GM21723 (cell line): Measurements from ENCODE around the gene KLF6.
A peak's percentile ranks its signal among the peaks of the same experiment; 100 is the strongest.

Source experiments
- ATAC-seq: cut with Tn5 transposase; IDR thresholded peaks from one replicate; pipeline ENCODE4 v1.9.1; 2021; ENCODE audit warnings: mild to moderate bottlenecking, moderate library complexity; ENCODE audit not compliant: unreplicated experiment

Gene KLF6

GRCh38 chr10:3758491-3758970 lies 26.5 kb downstream of the KLF6 start:
- no peak for ATAC-seq

DNA sequence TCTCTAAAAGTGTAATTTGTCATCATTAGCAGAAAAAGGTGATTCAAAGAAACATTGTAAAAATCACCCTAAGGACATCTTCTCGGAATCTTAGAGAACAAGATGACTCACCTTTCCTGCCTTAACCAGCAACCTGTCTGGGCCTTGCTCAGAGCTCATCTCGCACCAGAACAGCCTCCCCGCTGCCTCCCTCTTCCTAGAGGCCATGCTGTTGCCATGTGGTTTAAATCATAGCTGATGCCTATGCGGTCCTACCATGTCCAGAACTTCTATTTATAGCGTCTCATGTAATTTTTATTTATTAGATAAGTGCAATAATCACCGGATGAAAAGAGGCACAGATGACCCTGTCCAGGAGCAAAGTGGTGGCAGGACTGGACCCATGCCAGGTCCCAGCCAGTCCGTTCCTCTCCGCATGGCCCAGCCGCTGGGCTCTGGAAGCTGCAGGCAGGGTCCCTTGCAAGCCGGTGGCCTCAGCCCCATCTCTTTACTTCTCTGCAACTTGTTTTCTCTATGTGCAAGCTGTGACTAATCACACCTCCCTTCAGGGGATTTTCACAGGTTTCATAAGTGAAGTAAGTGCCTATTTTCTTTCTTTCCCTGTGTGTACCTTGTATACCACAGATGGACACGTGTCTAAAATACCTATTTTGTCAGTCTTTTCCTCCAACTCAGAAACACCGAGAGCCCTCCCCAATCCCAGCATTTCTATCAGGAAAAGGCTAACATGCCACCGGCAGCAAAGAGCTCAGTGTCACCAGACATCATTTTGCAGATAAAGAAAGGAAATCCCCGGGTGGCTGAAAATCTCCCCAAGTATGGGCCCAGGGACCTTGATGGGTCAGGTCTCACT lies 27.1 kb downstream of the KLF6 start:
- ATAC-seq, result peak; percentile 84

GRCh38 chr10:3757250-3757637 lies 27.8 kb downstream of the KLF6 start:
- ATAC-seq, result no peak

GRCh38 chr10:3756360-3756740 lies 28.7 kb downstream of the KLF6 start:
- no peak for ATAC-seq

DNA sequence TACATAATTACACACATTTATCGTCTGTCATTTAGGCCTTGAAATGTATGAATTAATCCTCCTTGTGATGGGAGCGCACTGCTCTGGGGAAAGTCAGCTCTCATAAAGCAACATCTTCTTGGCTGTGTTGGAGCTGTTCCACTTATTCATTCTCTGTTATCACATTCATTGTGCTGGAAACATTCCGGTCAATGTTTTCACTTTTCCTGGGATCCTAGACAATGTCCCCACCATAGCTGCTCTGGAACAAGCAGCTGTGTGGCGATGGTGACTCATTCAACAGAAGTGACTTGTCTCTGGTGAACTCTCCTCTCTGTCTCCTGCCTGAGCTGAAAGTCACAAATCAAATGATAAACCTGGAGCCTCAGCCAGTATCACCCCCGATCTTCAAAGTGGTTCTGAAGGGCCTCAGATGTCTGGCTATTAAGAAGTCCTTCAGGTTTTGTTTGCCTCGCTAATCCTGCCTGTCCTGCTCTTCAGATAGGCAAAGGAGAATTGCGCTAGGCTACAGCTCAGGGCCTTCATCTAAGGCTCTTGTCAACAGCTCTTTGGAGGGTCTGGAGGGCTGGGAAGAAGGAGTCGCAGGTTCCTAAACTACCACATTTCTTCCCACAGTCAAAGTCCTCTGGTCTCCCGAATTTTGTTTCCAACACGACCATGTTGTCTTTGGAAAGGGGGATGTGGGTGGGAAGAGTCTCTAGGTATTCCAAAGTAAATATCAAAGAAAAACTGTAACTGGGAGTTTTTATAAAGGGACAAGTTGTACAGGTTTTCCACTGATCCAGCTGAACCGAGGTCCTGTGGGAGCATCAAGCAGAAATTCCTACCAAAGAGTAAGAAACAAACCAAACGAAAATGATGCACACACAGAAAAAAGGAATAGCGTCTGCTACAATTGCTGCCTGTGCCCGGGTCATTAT lies 29.3 kb downstream of the KLF6 start:
- ATAC-seq, result no peak

DNA sequence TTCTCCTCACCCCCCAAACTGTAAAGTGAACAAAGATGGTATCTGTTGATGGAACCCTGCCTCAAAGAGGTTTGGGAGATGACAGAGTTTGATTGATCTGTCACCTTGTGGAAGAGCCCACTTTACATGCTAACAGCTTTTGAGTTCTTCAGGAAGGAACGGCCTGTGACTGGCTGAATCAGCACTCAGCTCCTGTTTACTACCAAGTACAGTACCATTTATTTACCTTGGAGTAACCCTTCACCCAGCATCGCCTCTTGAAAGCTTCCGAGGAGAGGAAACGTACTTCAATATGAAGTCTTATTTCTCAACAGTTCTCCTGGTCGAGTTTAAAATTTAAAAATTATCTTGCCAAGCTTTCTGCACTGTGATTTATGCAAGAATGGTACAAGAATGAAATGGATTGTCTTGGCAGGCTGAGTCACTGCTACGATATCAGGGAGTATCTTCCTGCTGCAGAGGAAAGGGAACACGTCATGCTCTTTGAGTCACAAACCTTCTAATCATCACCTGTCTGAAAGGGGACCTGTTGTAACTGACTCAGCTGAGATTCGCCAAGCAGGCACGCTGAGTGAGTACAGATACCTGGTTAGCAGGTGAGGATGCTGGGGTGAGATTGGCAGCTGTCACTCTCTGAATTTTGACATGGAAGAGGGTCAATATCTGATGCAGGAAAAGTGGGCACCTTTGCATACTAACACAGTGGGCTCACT lies 30.1 kb downstream of the KLF6 start:
- no peak for ATAC-seq

DNA sequence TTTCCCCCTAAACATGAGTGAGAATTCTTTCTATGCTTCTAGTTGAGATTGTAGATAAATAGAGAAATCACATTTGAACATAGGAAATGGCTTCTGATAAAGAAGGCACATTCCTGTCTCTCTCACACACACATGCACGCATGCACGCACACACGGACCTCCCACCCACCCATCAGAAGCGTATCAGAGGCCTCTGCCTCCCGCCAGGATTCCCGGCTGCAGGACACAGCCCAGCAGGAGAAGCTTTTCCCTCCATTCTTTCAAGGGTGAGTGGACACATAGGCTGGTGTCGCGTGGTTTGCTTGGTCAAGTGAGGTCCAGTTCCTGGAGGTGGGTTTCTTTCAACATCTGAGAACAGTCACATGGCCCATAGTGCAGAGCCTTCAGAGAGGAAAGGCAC lies 34.2 kb downstream of the KLF6 start:
- ATAC-seq, result no peak

- no peak for ATAC-seq
These were observed 34.8 kb downstream of the KLF6 start for GRCh38 chr10:3750006-3750816.

- no peak for ATAC-seq
These were observed 35.4 kb downstream of the KLF6 start for GRCh38 chr10:3749600-3749999.

DNA sequence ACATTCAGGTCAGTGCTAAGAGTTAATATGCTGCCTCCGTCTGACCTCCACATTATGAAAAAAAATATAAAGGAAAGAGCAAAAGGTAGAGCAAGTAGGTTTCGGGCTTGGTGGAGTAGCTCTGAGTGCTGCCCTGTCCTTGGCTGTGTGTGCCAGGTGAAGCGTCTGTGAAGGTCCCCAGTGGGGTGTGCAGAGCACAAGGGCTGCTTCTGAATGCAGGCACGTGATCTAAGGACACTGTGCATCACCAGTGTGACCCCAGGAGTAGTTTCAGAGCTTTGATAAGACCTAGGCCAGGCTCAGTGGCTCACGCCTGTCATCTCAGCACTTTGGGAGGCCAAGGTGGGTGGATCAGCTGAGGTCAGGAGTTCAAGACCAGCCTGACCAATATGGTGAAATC lies 36.0 kb downstream of the KLF6 start:
- no peak for ATAC-seq

- ATAC-seq, result no peak
These were observed 36.5 kb downstream of the KLF6 start for GRCh38 chr10:3748484-3748883.

- ATAC-seq, result no peak
These were observed 37.0 kb downstream of the KLF6 start for GRCh38 chr10:3747984-3748383.

DNA sequence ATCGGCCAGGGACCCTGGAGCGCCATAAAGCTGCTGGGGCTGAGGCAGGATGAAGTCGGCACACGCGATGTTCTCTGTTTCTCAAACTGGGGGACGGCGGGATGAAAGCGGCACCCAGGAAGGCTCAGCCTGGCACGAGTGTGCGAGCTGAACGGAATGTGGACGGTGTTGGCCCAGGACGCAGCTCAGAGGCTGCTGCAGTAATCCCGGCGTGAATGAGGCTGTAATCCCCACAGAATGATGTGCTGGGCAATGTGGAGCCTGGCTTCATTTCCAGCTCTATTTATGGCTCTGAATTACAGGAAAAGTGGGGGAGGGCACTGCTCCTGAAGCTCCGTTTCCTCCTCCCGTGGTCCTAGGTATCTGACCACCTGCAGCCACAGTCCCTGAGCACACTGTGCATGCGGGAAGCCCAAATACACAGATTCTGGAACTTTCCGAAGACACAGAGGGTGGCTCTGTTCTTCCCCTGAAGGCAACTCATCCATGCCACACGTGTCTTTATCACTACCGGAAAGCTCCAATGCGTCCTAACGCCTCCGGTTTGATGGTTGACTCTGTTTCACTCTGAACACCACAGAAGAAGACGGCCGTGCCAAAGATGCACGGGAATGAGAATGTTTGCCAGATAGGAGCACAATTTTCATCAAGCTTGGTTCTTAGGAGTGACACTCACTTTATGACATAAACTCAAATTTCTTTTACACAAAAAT lies 37.6 kb downstream of the KLF6 start:
- no peak for ATAC-seq

GRCh38 chr10:3746634-3747033 lies 38.4 kb downstream of the KLF6 start:
- no peak for ATAC-seq

DNA sequence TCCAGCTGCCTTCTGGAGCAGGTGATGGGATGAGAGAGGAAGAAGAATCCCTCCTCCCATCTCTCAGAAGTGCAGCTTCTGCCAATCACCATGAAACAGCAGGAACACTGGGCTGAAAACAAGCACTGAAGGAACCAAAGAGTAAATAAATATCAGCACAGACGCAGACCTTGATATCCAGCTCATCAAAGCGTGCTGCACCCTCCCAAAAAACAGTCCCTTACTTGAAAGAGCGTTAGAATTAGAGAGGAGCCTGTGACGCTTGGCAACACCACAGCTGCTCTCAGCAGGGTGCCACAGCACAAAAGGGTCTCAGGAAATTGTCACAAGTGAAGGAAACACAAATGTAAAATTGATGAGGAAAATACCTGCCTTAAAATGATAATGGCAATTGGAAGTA lies 39.5 kb downstream of the KLF6 start:
- ATAC-seq, result no peak

GRCh38 chr10:3741688-3742461 lies 43.1 kb downstream of the KLF6 start:
- ATAC-seq, result peak; percentile 77

- no peak for ATAC-seq
These were observed 44.7 kb downstream of the KLF6 start for GRCh38 chr10:3740157-3740871.

- ATAC-seq, result no peak
These were observed 46.1 kb downstream of the KLF6 start for GRCh38 chr10:3738855-3739350.
